Epithelial cell of esophagus (primary cell): Measurements from ENCODE around the gene OVCA2.

Experiments
- DNase-seq: peaks from one replicate; pipeline ENCODE4 v3.0.0; 2010; ENCODE audit warnings: low read depth
- H3K4me3 ChIP-seq: 2 replicates; pipeline ENCODE4 v1.5.1; 2011; ENCODE audit warnings: mild to moderate bottlenecking, low read length, control low read depth
- CTCF ChIP-seq: IDR thresholded peaks from 2 replicates; pipeline ENCODE4 v1.5.1; 2011; ENCODE audit warnings: low read depth, mild to moderate bottlenecking, low read length, control low read depth, inconsistent platforms; ENCODE audit not compliant: insufficient read depth; ENCODE audit errors: missing control alignments

Gene OVCA2

GRCh38 chr17:2068031-2068518 is 26.3 kb downstream of the OVCA2 start:
- H3K4me3 ChIP-seq: no peak overlapping the region
- TF ChIP-seq CTCF: no peak
- no peak for DNase-seq

DNA sequence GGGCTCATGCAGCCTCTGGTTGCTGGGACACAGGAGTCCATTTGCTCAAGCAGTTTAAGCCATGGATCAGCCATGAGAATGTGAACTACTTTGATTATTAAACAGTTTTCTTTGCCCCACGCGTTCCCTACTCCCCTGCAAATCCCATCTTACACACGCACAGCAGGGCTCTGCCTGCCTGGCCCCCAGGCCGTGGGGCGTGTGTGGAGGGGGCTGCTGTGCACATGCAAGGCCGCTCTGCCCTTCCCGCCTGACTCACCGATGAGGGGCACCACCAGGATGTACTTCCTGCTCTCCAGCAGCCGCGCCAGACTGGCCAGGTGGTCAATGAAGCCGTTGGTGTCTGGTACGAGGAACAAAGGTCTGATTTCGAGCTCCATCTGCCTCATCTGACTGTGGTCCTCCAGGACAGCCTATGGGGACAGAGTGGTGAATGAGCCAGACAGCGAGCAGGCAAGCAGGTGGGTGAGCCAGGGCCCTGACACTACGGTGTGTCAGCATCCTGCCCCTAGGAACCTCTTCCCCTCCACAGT is 26.8 kb downstream of the OVCA2 start:
- no peak overlapping the region for H3K4me3 ChIP-seq
- peak; percentile 60 for DNase-seq
- TF ChIP-seq CTCF: no peak

- no peak for TF ChIP-seq CTCF
- DNase-seq: no peak
These were observed 28.6 kb downstream of the OVCA2 start for GRCh38 chr17:2070241-2071023.

DNA sequence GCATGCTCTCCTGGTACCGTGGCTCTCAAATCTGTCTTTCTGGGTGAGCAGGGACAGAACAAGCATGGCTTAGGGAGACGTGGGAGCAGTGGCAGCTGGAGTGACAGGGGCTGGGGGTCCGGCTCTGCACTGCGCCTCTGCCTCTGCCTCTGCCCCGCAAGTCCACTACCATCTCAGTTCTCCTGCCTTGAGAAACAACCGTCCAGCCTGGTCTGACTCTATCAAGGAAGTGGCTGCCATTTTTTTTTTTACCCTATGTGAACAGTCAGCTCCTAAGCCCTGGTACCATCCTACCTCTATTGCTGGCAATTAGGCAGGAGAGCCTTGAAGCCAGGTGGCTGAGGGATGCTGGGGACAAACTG is 29.2 kb downstream of the OVCA2 start:
- no peak for DNase-seq
- no peak overlapping the region for H3K4me3 ChIP-seq

More at GRCh38 chr17:2070241-2071023, 28.6 kb downstream of the OVCA2 start:
- H3K4me3 ChIP-seq: no peak overlapping the region

DNA sequence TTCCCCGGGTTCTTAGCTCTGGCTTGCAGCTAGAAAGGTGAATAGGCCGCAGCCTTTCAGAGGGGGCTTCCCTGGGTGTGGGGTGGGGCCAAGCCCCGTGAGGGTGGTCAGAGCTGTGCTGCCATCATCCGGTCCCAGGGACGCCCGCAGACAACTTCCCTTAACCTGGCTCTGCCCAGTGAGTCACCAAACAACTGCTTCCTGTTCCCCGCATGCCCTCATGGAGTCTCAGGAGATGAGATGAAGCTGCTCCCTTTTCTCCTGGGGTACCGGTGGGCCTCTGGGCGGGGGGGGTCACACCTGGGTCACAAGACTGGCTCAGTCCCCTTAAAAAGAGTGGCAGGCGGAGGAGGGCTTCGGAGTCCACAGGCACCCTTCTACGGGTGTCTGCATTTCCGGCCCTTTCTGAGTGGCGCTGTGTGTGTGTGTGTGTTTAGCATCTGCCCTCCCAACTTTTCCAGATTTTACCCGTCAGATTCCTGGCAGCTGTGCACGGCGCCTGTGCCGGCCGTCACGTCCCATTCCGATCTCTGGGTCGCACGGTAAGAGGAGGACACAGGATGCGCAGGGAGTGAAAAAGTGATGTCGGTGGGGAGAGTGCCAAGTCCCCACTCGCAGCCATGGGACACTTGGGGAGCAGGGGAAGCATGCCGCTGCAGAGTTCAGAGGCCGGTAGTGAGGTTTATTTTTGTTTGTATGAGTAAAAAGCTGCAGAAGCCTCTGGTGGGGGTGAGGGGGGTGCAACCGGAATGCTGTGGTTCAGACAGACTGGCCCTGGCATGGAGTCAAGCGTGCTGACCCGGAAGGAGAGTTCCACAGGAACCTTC is 29.8 kb downstream of the OVCA2 start:
- no peak for TF ChIP-seq CTCF
- H3K4me3 ChIP-seq: no peak overlapping the region
- DNase-seq: peak; percentile 37

More for the DNA sequence above, 29.2 kb downstream of the OVCA2 start:
- TF ChIP-seq CTCF: no peak

- no peak for DNase-seq
- TF ChIP-seq CTCF: no peak
- H3K4me3 ChIP-seq: no peak overlapping the region
These were observed 33.1 kb downstream of the OVCA2 start for GRCh38 chr17:2074919-2075318.
